K562 (cell line): ENCODE data around the gene F13A1. TPM values are rescaled to one million over a fixed set of nuclear protein-coding genes. Genes with fewer than 3 reads are reported as not detected.

Experiments
- ATAC-seq: fragments of 200-7000 bp; cut with Tn5 transposase; 3 replicates; pipeline ENCODE4 v1.9.1; 2020; ENCODE audit warnings: moderate library complexity
- BruUV-seq: library from RNA; stranded (reverse); fragments of 400-500 nt; replicated peaks from 2 replicates; lab custom pipeline; 2021; lab: Mats Ljungman, UMichigan
- CTCF ChIA-PET: fragments of 300-600 bp; formaldehyde crosslinking; extraction: SDS; loops from one replicate; lab custom pipeline; 2021; ENCODE audit warnings: low intra/inter-chr PET ratio; lab: Yijun Ruan, JAX
- POLR2A ChIA-PET: fragments of 300-600, 350-650 bp; sonication (Branson Sonifier 250); formaldehyde crosslinking; extraction: SDS; loops from one replicate; lab custom pipeline; 2021; ENCODE audit warnings: antibody characterized with exemption, inconsistent platforms; lab: Yijun Ruan, JAX
- DNase-seq, 4 experiments: peaks; one replicate each; pipeline versions ENCODE4 v3.0.0 to v3.0.0-alpha.2; 2011 to 2018; ENCODE audit warnings: low spot score in 3 of 4, mixed read lengths in 3 of 4; ENCODE audit errors: extremely low read depth in 1 of 4
- FAIRE-seq: peaks from 2 replicates; lab custom pipeline; 2011; peaks lifted over from hg19 to GRCh38; lab: Jason Lieb, UNC
- H2AFZ ChIP-seq: 2 replicates; pipeline ENCODE4 v1.6.0; 2011; ENCODE audit warnings: low read depth, low read length, control low read depth, inconsistent platforms
- H3K27ac ChIP-seq: fragments of 200-600 bp; 3 replicates; pipeline ENCODE4 v1.8.0; 2011; ENCODE audit warnings: low read depth, mild to moderate bottlenecking, control low read depth, inconsistent platforms, low read length, moderate library complexity, mixed read lengths; ENCODE audit errors: extremely low read depth
- H3K27me3 ChIP-seq, 2 experiments: fragments of 300-600 bp in 1 of 2; 2 replicates in 1 of 2; 3 replicates in 1 of 2; pipeline versions ENCODE4 v1.6.0 to v1.8.0; 2011; ENCODE audit warnings: inconsistent platforms in 2 of 2, low read length in 2 of 2, mild to moderate bottlenecking in 1 of 2, mixed read lengths in 1 of 2, moderate library complexity in 1 of 2; ENCODE audit not compliant: control insufficient read depth in 2 of 2, insufficient read depth in 2 of 2
- H3K36me3 ChIP-seq: fragments of 300-600 bp; 3 replicates; pipeline ENCODE4 v1.8.0; 2011; ENCODE audit warnings: mild to moderate bottlenecking, low read length, inconsistent platforms; ENCODE audit not compliant: control insufficient read depth, insufficient read depth
- H3K4me1 ChIP-seq, 2 experiments: fragments of 200-600 bp in 1 of 2; replicated peaks in 1 of 2; 2 replicates in 1 of 2; 3 replicates in 1 of 2; pipeline versions ENCODE4 v1.5.1 to v1.8.0; 2011; ENCODE audit warnings: inconsistent platforms in 2 of 2, low read length in 2 of 2, mild to moderate bottlenecking in 1 of 2, mixed read lengths in 1 of 2, moderate library complexity in 1 of 2; ENCODE audit not compliant: control insufficient read depth in 2 of 2, insufficient read depth in 2 of 2
- H3K4me2 ChIP-seq: 2 replicates; pipeline ENCODE4 v1.6.1; 2011; ENCODE audit warnings: low read length, control low read depth, inconsistent platforms, mixed read lengths; ENCODE audit not compliant: insufficient read depth
- H3K4me3 ChIP-seq: fragments of 200-600 bp; sonication (generic), shearing (Covaris generic); 2 replicates; pipeline ENCODE4 v1.5.1; 2016; ENCODE audit warnings: control low read depth, inconsistent platforms
- H3K79me2 ChIP-seq: fragments of 200-600 bp; 3 replicates; pipeline ENCODE4 v1.8.0; 2011; ENCODE audit warnings: low read length, inconsistent platforms; ENCODE audit not compliant: control insufficient read depth, insufficient read depth
- H3K9ac ChIP-seq, 2 experiments: 2 replicates each; pipeline versions ENCODE4 v1.6.0 to v1.6.1; 2011; ENCODE audit warnings: low read depth in 2 of 2, low read length in 2 of 2, control low read depth in 1 of 2, inconsistent platforms in 1 of 2, mild to moderate bottlenecking in 1 of 2, mixed read lengths in 1 of 2; ENCODE audit not compliant: insufficient read depth in 1 of 2
- H3K9me1 ChIP-seq: one replicate; pipeline ENCODE4 v1.6.0; 2011; ENCODE audit warnings: inconsistent platforms, mild to moderate bottlenecking, low read length, moderate library complexity; ENCODE audit not compliant: control insufficient read depth, insufficient read depth
- H3K9me3 ChIP-seq: replicated peaks from 2 replicates; pipeline ENCODE4 v1.5.1; 2011; ENCODE audit warnings: low read depth, low read length, inconsistent platforms; ENCODE audit not compliant: control insufficient read depth, insufficient read depth
- H4K20me1 ChIP-seq: replicated peaks from 2 replicates; pipeline ENCODE4 v1.6.1; 2011; ENCODE audit warnings: low read length, inconsistent platforms, mixed read lengths; ENCODE audit not compliant: control insufficient read depth, insufficient read depth
- C11orf30 ChIP-seq: fragments of 450-650 bp; IDR thresholded peaks from 2 replicates; pipeline ENCODE4 v1.6.1; 2016; ENCODE audit warnings: low read depth, mild to moderate bottlenecking
- NFE2 ChIP-seq: IDR thresholded peaks from 2 replicates; pipeline ENCODE4 v1.6.1; 2014; ENCODE audit warnings: antibody characterized with exemption, low read depth
- NFIC ChIP-seq: fragments of 450-650 bp; IDR thresholded peaks from 2 replicates; pipeline ENCODE4 v1.6.1; 2017; ENCODE audit warnings: mild to moderate bottlenecking, inconsistent platforms
- NFIX ChIP-seq: fragments of 250-450 bp; sonication (Bioruptor Pico); IDR thresholded peaks from 2 replicates; pipeline ENCODE4 v1.4.0; 2020; ENCODE audit warnings: low read depth, mild to moderate bottlenecking, moderate library complexity
- USF1 ChIP-seq: sonication (generic); formaldehyde crosslinking; IDR thresholded peaks from 2 replicates; pipeline ENCODE4 v1.9.0; 2022; ENCODE audit warnings: mild to moderate bottlenecking, missing genetic modification reagents
- ZNF197 ChIP-seq: fragments of 200-800 bp; sonication (Bioruptor generic); IDR thresholded peaks from 2 replicates; pipeline ENCODE4 v1.6.1; 2016; ENCODE audit warnings: low read depth, missing genetic modification characterization, missing compliant biosample characterization
- WGBS: fragments of 100-300 bp; shearing (Covaris generic); methylation state at CpG from one replicate; pipeline ENCODE4 v1.1.6; 2016; ENCODE audit warnings: low coverage, mixed read lengths; ENCODE audit not compliant: insufficient coverage; ENCODE audit errors: missing lambda C conversion rate; 5-methylcytosine and 5-hydroxymethylcytosine counted together
- in situ Hi-C: fragments of 300-500 bp; cut with MboI; formaldehyde crosslinking; loops from 4 replicates; pipeline ENCODE4 v1.15.0; 2018; ENCODE audit warnings: inconsistent platforms, mixed read lengths
- intact Hi-C: fragments of 100-400 bp; cut with micrococcal nuclease; formaldehyde crosslinking; loops from 2 replicates; pipeline ENCODE4 v1.14.2; 2022
- polyA plus RNA-seq, 8 experiments: library from polyadenylated mRNA; depleted of rRNA in 4 of 8; stranded (reverse) in 5 of 8; unstranded in 3 of 8; fragments of >200 nt; fragmentation: Nextera tagmentation in 2 of 8; fragmentation: Illumina TruSeq in 1 of 8; extraction: Ambion mirVana in 2 of 8; extraction: Trizol in 1 of 8; gene quantifications; 2 replicates each; pipeline versions ENCODE4 v1.2.1 to v1.2.3, GENCODE V29; 2011 to 2014; ENCODE audit warnings: inconsistent platforms in 1 of 8, missing spikeins in 1 of 8
- total RNA-seq, 7 experiments: library from RNA; depleted of rRNA in 6 of 7; stranded (reverse); fragments of >200 nt in 6 of 7; fragmentation: Illumina TruSeq in 2 of 7; extraction: Trizol in 2 of 7; gene quantifications; 2 replicates each; pipeline versions ENCODE4 v1.2.1 to v1.2.3, GENCODE V29; 2011 to 2021; ENCODE audit warnings: low replicate concordance in 1 of 7

Gene F13A1
- total and polyA plus RNA-seq, 9 of the 15 experiments (the other 6 are each of a cell fraction or from before 2014, with no cell fraction given) = 0.33 TPM; not detected in 8

- Histone ChIP-seq H3K79me2 (no peaks in the 10 kb centered on the region), H3K27me3 (no peaks in the 10 kb centered on the region), H3K9me1 (no peaks in the 10 kb centered on the region), H3K4me1 (peaks cover 0 to 3% of the 10 kb centered on the region in 2 experiments; a peak in 1 of 5 replicates), H3K9me3 (no peaks in the 10 kb centered on the region), H2AFZ (no peak overlapping the region), H3K36me3 (no peaks in the 10 kb centered on the region), H3K27ac (no peak overlapping the region), H3K4me2 (no peak overlapping the region), H3K4me3 (no peak overlapping the region), H3K9ac (no peak overlapping the region), H4K20me1 (no peaks in the 10 kb centered on the region)
- ChIA-PET CTCF (no interaction called here), POLR2A (no interaction called here)
- WGBS = 0% methylated on average over 1 of the region's 1 CpG
- in situ Hi-C loops = no loop called here
- FAIRE-seq (no peak), DNase-seq (peak in 1 of 4 experiments; percentile 19), ATAC-seq (no peak)
- peak; percentile 90 for TF ChIP-seq NFIC
- no peak for TF ChIP-seq USF1 (CRISPR knock-in tag)
- TF ChIP-seq C11orf30 = peak; percentile 23; the same call in 1 of the 2 replicates
- 0 out of 2 replicates have a peak, but pooled peaks have one; percentile 19 for TF ChIP-seq NFIX (CRISPR knock-in tag)
- TF ChIP-seq NFE2 = peak; percentile 57
- no peak for TF ChIP-seq ZNF197 (CRISPR knock-in tag)
- no TSS peak for BruUV-seq
- intact Hi-C loops = no loop called here
Observed at GRCh38 chr6:6230286-6230685, 90.2 kb downstream of the F13A1 start.
